GM12801 (cell line): Measurements from ENCODE around the gene TPSAB1.

Experiments
- TF ChIP-seq, protein P1 (sequence below): IDR thresholded peaks from one replicate; pipeline ENCODE4 v1.5.1; 2011; ENCODE audit warnings: control low read depth; ENCODE audit not compliant: insufficient read length; ENCODE audit errors: extremely low read depth

TPSAB1 gene

DNA sequence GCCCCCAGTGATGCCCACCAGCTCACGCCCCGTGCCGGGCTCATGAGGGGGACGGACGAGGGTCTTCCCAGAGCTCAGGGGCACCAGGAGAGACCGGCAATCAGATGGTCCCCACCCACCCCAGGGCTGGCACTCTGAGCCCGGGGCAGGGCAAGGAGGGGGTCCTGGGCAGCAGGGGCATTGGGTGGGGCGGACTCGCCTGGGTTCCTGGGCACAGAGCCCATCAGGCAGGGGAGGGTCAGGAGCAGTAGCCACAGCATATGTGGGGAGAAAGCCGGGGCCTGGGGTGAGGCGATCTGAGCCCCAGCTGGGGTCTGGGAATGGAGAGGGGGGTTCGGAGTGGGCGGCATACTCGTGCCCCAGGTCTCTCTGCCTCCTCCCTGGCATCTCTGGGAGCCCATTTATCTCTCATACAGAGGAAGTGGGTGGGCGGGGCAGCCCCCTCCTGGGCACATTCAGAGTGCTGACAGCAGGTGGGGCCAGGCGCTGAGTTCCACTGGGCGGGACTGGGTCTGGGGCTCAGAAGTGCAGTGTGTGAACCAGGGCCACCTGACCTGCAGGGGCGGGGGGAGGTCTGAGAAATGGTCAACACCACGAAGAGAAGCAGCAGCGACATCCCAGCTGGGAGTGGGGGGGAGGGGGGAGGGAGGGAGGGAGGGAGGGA is 48.4 kb downstream of the TPSAB1 start:
- TF ChIP-seq, protein P1, sequence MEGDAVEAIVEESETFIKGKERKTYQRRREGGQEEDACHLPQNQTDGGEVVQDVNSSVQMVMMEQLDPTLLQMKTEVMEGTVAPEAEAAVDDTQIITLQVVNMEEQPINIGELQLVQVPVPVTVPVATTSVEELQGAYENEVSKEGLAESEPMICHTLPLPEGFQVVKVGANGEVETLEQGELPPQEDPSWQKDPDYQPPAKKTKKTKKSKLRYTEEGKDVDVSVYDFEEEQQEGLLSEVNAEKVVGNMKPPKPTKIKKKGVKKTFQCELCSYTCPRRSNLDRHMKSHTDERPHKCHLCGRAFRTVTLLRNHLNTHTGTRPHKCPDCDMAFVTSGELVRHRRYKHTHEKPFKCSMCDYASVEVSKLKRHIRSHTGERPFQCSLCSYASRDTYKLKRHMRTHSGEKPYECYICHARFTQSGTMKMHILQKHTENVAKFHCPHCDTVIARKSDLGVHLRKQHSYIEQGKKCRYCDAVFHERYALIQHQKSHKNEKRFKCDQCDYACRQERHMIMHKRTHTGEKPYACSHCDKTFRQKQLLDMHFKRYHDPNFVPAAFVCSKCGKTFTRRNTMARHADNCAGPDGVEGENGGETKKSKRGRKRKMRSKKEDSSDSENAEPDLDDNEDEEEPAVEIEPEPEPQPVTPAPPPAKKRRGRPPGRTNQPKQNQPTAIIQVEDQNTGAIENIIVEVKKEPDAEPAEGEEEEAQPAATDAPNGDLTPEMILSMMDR, result no peak

DNA sequence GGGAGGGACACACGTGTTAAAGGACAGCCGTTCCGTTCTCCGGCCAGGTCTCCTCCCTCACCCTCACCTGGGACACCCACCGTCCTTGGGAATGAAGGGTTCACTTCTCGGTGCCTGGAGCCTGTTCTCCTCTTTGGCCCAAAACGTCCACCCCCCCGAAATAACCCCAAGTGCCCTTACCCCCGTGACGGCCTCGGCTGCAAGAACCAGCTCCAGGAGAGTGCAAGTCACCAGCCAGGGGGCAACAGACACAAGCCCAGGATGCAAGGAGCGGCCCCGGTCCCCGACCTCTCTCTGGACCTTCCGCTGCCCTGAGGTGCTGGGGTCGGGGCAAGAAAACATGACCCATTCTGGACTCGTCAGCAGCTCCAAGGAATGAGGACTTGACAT is 49.0 kb downstream of the TPSAB1 start:
- TF ChIP-seq, protein P1, result no peak

DNA sequence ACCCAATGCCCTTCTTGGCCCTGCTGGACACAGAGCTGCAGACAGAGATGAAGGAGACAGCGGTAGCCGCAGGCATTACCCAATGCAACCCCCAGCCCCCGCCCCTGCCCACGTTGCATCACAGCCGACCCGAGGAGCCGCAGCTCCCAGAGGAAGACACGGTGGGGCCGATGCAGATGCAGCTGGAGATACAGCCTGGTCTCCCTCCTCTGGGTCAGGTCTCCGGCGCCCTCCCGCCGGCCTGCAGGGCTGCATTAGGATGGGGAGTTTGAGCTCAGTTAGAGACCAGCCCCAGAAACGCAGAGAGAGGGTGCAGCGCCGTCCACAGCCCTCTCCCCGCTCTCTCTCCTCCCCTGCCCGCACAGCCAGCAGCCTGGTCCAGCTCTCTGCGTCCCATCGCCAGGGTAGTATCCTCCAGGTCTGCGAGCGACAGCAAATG is 49.6 kb downstream of the TPSAB1 start:
- TF ChIP-seq, protein P1, result no peak

DNA sequence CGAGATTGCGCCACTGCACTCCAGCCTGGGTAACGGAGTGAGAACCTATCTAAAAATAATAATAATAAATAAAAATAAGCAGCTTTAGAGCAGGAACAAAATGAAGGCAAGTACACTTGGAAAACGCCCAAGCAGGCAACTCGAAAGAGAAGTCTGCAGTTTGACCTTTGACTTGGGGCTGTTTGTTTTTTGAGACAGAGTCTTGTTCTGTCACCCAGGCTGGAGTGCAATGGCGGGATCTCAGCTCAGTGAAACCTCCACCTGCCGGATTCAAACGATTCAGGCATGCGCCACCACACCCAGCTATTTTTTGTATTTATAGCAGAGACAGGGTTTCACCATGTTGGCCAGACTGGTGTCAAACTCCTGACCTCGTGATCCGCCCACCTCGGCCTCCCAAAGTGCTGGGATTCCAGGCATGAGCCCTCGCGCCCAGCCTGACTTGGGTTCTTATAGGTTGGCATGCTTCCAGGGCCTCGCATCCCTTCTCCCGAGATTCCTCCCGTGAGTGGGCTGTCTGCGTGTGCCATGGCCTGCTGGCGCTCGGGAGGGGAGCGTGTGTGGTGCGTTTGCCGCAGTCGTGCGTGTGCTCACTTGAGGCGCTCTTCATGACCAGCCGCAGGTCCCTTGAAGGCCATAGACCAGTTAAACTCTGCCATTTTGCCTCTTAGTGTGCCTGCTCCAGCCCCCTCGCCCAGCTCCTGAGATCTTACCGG is 50.5 kb downstream of the TPSAB1 start:
- TF ChIP-seq, protein P1, result no peak

DNA sequence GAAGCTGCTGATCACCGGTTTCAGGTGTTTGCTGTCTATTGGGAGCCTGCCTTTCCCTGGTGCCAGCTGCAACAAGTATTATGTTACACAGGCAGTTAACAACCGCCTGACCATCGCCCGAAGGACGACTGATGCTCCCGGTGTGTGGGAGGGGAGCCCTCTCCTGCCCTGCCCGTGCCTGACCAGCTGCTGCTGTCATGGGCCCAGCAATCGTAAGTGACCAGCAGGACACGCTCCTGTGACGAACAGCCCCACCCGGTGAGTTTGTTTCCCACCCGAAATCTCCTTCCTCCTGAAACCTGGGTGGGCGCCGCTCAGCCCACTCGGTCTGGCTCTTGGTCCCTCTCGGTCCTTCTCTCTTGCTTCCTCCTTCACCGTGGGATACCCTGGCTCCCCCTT is 51.1 kb downstream of the TPSAB1 start:
- TF ChIP-seq, protein P1, result no peak
